Measurements from ENCODE around the gene TMEM235.
"Not testable (repeated sequence)": the region's sequence is repeated elsewhere in the genome, so short reads cannot be mapped to it uniquely, and the experiment has no call there.

Gene TMEM235

GRCh38 chr17:78238823-78239488, 7.5 kb downstream of the TMEM235 start:
- no peak for DNase-seq (ENCODE audit: low spot score)

- no peak for DNase-seq (ENCODE audit: low spot score)
Observed at GRCh38 chr17:78239489-78239931, 8.1 kb downstream of the TMEM235 start.

- DNase-seq (ENCODE audit: low spot score): no peak
Observed at GRCh38 chr17:78240012-78240655, 8.7 kb downstream of the TMEM235 start.

- DNase-seq (ENCODE audit: low spot score): no peak
Observed at GRCh38 chr17:78240839-78241238, 9.4 kb downstream of the TMEM235 start.

GRCh38 chr17:78241277-78242023, 10.0 kb downstream of the TMEM235 start:
- DNase-seq (ENCODE audit: low spot score): no peak

GRCh38 chr17:78242024-78242742, 10.8 kb downstream of the TMEM235 start:
- DNase-seq (ENCODE audit: low spot score): no peak

GRCh38 chr17:78247304-78247703, 15.9 kb downstream of the TMEM235 start:
- no peak for DNase-seq (ENCODE audit: low spot score)

- DNase-seq (ENCODE audit: low spot score): no peak
Observed at GRCh38 chr17:78248051-78248914, 16.9 kb downstream of the TMEM235 start.

GRCh38 chr17:78249074-78249817, 17.8 kb downstream of the TMEM235 start:
- DNase-seq (ENCODE audit: low spot score): no peak

GRCh38 chr17:78249818-78250806, 18.7 kb downstream of the TMEM235 start:
- no peak for DNase-seq (ENCODE audit: low spot score)

GRCh38 chr17:78250891-78251772, 19.7 kb downstream of the TMEM235 start:
- DNase-seq (ENCODE audit: low spot score): peak; percentile 87

- no peak for DNase-seq (ENCODE audit: low spot score)
Observed at GRCh38 chr17:78251773-78252103, 20.3 kb downstream of the TMEM235 start.

- no peak for DNase-seq (ENCODE audit: low spot score)
Observed at GRCh38 chr17:78252111-78252634, 20.7 kb downstream of the TMEM235 start.

- DNase-seq (ENCODE audit: low spot score): no peak
Observed at GRCh38 chr17:78252701-78253635, 21.5 kb downstream of the TMEM235 start.

- not testable (repeated sequence) for DNase-seq (ENCODE audit: low spot score)
Observed at GRCh38 chr17:78253636-78253945, 22.2 kb downstream of the TMEM235 start.

GRCh38 chr17:78253946-78254672, 22.7 kb downstream of the TMEM235 start:
- DNase-seq (ENCODE audit: low spot score): peak; percentile 72

Measured in hematopoietic multipotent progenitor cell treated with erythropoietin and hydrocortisone succinate and interleukin-3 and kit ligand, for 17 days (in vitro differentiated cells).